Astrocyte (in vitro differentiated cells and primary cell): Measurements from ENCODE around the gene GIPC2.

ENCODE experiments used
- CTCF ChIP-seq: IDR thresholded peaks from 2 replicates; pipeline ENCODE4 v1.5.1; 2011; ENCODE audit warnings: low read depth, mild to moderate bottlenecking, inconsistent platforms, low read length, moderate library complexity; ENCODE audit not compliant: insufficient read depth
- EZH2 ChIP-seq: IDR thresholded peaks from 2 replicates; pipeline ENCODE4 v1.6.1; 2012; ENCODE audit warnings: mild to moderate bottlenecking, low read length, inconsistent platforms; ENCODE audit not compliant: insufficient read depth

GRCh38 chr1:78079580-78079979, 33.8 kb downstream of the GIPC2 start:
- TF ChIP-seq CTCF (no peak), EZH2 (no peak)
